ENCODE data around the gene INSR. TPM values are rescaled to one million over a fixed set of nuclear protein-coding genes. Genes with fewer than 3 reads are reported as not detected.
A peak's percentile ranks its signal among the peaks of the same experiment; 100 is the strongest.

Gene INSR
- total and polyA plus RNA-seq, 10 of the 15 experiments (the other 5 are each of a cell fraction or from before 2014, with no cell fraction given) = 4.2 to 34.9 (median 13.6) TPM

GRCh38 chr19:7288977-7289376 is 5.2 kb downstream of the INSR start:
- ATAC-seq (no peak), FAIRE-seq (no peak), DNase-seq (ENCODE audit: low read depth, low spot score) (no peak)
- intact Hi-C loops (cut with micrococcal nuclease; ENCODE audit: unreplicated experiment) (no loop called here), in situ Hi-C loops (cut with MboI) (no loop called here)
- H2AFZ ChIP-seq (ENCODE audit: control insufficient read depth, low read depth, low read length) = no peak overlapping the region
- ChIA-PET SMC1A (ENCODE audit: uncharacterized antibody, unreplicated experiment) (interaction anchor here (0.6 to 1.9 kb wide), 7 partner anchors 24 to 106 kb away, joined by 3 to 7 read pairs (median 4); no protein-coding TSS in a partner anchor), POLR2A (interaction anchor here (0.6 to 1.8 kb wide), 9 partner anchors 29 to 157 kb away, joined by 3 to 8 read pairs (median 5); no protein-coding TSS in a partner anchor), CTCF (interaction anchor here (1.5 to 1.9 kb wide), 2 partner anchors 16 to 44 kb away, joined by 4 to 7 read pairs; no protein-coding TSS in a partner anchor), RAD21 (ENCODE audit: unreplicated experiment) (interaction anchor here (0.7 to 1.7 kb wide), 6 partner anchors 13 to 190 kb away, joined by 3 to 6 read pairs (median 5); no protein-coding TSS in a partner anchor)
- 86% methylated on average over 6 of the region's 6 CpGs for WGBS (ENCODE audit: insufficient coverage, insufficient replicate concordance, low lambda C conversion rate, missing lambda C conversion rate)
- H3K4me1 ChIP-seq (ENCODE audit: control insufficient read depth, insufficient read depth, low read length) = peaks cover 14% of the 10 kb centered on the region
- H3K79me2 ChIP-seq (ENCODE audit: control insufficient read depth, insufficient read depth, low read length) = peaks cover 76% of the 10 kb centered on the region
- H3K9me3 ChIP-seq (replicated peaks; ENCODE audit: control insufficient read depth, insufficient read depth, low read length) = no peaks in the 10 kb centered on the region
- no peak overlapping the region for H3K4me2 ChIP-seq (ENCODE audit: control insufficient read depth, insufficient read depth)
- no TSS peak for BruUV-seq (replicated peaks)
- H3K27me3 ChIP-seq (replicated peaks in 1 of 2; ENCODE audit: control insufficient read depth in 2 of 2, insufficient read depth in 2 of 2, low read length in 1 of 2) = no peaks in the 10 kb centered on the region
- H3K36me3 ChIP-seq (ENCODE audit: control insufficient read depth in 2 of 2, insufficient read depth in 2 of 2, low read length in 1 of 2) = no peaks in the 10 kb centered on the region
- H4K20me1 ChIP-seq (ENCODE audit: control insufficient read depth, insufficient read depth) = no peaks in the 10 kb centered on the region
- TF ChIP-seq MLLT1 (IDR thresholded peaks at IDR 0.05) = peak; percentile 77
- TF ChIP-seq SREBF2 (IDR thresholded peaks at IDR 0.05; ENCODE audit: low read length) = no peak
- no peak overlapping the region for H3K27ac ChIP-seq (ENCODE audit: control insufficient read depth, insufficient read depth)
- no peak overlapping the region for H3K4me3 ChIP-seq
- no peak overlapping the region for H3K9ac ChIP-seq (ENCODE audit: control insufficient read depth, insufficient read depth, low read length)

DNA sequence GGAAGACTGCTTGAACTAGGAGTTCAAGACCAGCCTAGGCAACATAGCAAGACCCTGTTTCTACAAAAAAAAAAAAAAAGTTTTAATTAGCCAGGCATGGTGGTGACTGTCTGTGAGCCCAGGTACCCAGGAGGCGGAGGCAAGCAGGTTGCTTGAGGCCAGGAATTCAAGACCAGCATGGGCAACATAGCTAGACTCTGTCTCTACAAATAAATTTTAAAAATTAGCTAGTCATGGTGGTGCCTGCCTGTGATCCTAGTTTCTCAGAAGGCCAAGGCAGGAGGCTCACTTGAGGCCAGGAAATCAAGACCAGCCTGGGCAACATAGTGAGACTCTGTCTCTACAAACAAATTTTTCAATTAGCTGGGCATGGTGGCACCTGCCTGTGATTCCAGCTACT is 6.1 kb downstream of the INSR start:
- Histone ChIP-seq H3K27me3 (replicated peaks in 1 of 2; ENCODE audit: control insufficient read depth in 2 of 2, insufficient read depth in 2 of 2, low read length in 1 of 2) (no peaks in the 10 kb centered on the region), H4K20me1 (ENCODE audit: control insufficient read depth, insufficient read depth) (no peaks in the 10 kb centered on the region), H3K27ac (ENCODE audit: control insufficient read depth, insufficient read depth) (no peak overlapping the region), H3K79me2 (ENCODE audit: control insufficient read depth, insufficient read depth, low read length) (peaks cover 76% of the 10 kb centered on the region), H3K4me2 (ENCODE audit: control insufficient read depth, insufficient read depth) (peak overlapping the region; percentile 30; the same call in 1 of the 2 replicates), H3K9ac (ENCODE audit: control insufficient read depth, insufficient read depth, low read length) (no peak overlapping the region), H3K36me3 (ENCODE audit: control insufficient read depth in 2 of 2, insufficient read depth in 2 of 2, low read length in 1 of 2) (no peaks in the 10 kb centered on the region), H3K4me3 (no peak overlapping the region), H3K4me1 (ENCODE audit: control insufficient read depth, insufficient read depth, low read length) (peaks cover 19% of the 10 kb centered on the region), H2AFZ (ENCODE audit: control insufficient read depth, low read depth, low read length) (no peak overlapping the region), H3K9me3 (replicated peaks; ENCODE audit: control insufficient read depth, insufficient read depth, low read length) (no peaks in the 10 kb centered on the region)
- SMC1A ChIA-PET (ENCODE audit: uncharacterized antibody, unreplicated experiment) = interaction anchor here (0.6 to 1.9 kb wide), 12 partner anchors 9 to 172 kb away, joined by 3 to 7 read pairs (median 4); no protein-coding TSS in a partner anchor
- no TSS peak for BruUV-seq (replicated peaks)
- DNase-seq (ENCODE audit: low read depth, low spot score) (no peak), FAIRE-seq (no peak), ATAC-seq (no peak)
- CTCF ChIA-PET = interaction anchor here (0.7 to 2.2 kb wide), 5 partner anchors 11 to 61 kb away, joined by 3 to 7 read pairs (median 4); partner anchors contain the start of gene ARHGEF18
- TF ChIP-seq IKZF2 (IDR thresholded peaks at IDR 0.05) (no peak), ASH2L (IDR thresholded peaks at IDR 0.05; ENCODE audit: borderline replicate concordance, low read depth) (no peak), PAX5 (IDR thresholded peaks at IDR 0.05; ENCODE audit: borderline replicate concordance, low read depth, low read length) (no peak), IRF3 (IDR thresholded peaks at IDR 0.05) (no peak), CBX3 (IDR thresholded peaks at IDR 0.05; ENCODE audit: borderline replicate concordance, low read depth) (no peak), TARDBP (IDR thresholded peaks at IDR 0.05; ENCODE audit: borderline replicate concordance) (no peak), CHD2 (IDR thresholded peaks at IDR 0.05; ENCODE audit: borderline replicate concordance, low read depth, low read length) (no peak)
- RAD21 ChIA-PET (ENCODE audit: unreplicated experiment) = interaction anchor here (0.7 to 1.7 kb wide), 5 partner anchors 15 to 189 kb away, joined by 3 to 6 read pairs (median 6); no protein-coding TSS in a partner anchor
- 100% methylated on average over 1 of the region's 1 CpG for WGBS (ENCODE audit: insufficient coverage, insufficient replicate concordance, low lambda C conversion rate, missing lambda C conversion rate)
- in situ Hi-C loops (cut with MboI) (no loop called here), intact Hi-C loops (cut with micrococcal nuclease; ENCODE audit: unreplicated experiment) (no loop called here)
- POLR2A ChIA-PET = interaction anchor here (0.6 to 1.8 kb wide), 4 partner anchors 40 to 77 kb away, joined by 3 to 7 read pairs (median 4); no protein-coding TSS in a partner anchor

All from GM12878 (cell line).